A673 (cell line): Measurements from ENCODE around the gene BTBD6. TPM values are rescaled to one million over a fixed set of nuclear protein-coding genes. Genes with fewer than 3 reads are reported as not detected.

ENCODE experiments used
- BruUV-seq: library from RNA; stranded (reverse); fragments of 400-500 nt; replicated peaks from 2 replicates; lab custom pipeline; 2021; lab: Mats Ljungman, UMichigan
- CTCF ChIA-PET: fragments of 300-600 bp; sonication (Branson Sonifier 250); formaldehyde crosslinking; loops from one replicate; lab custom pipeline; 2022; ENCODE audit warnings: antibody characterized with exemption; lab: Charles Lee
- POLR2A ChIA-PET: fragments of 300-600 bp; sonication (Branson Sonifier 250); formaldehyde crosslinking; loops from one replicate; lab custom pipeline; 2022; ENCODE audit warnings: antibody characterized with exemption; ENCODE audit not compliant: low non-redundant PET; lab: Charles Lee
- DNase-seq: peaks from one replicate; pipeline ENCODE4 v3.0.0-alpha.2; 2015; ENCODE audit warnings: low spot score
- H3K27ac ChIP-seq: fragments of 200-600 bp; sonication (generic); 2 replicates; pipeline ENCODE4 v1.5.1; 2016; ENCODE audit warnings: mixed run types, low read depth, mild to moderate bottlenecking, mixed read lengths, antibody characterized with exemption, low read length; ENCODE audit not compliant: poor library complexity, severe bottlenecking
- H3K27me3 ChIP-seq: fragments of 200-600 bp; sonication (generic); replicated peaks from 2 replicates; pipeline ENCODE4 v1.6.1; 2017; ENCODE audit warnings: mixed run types, low read depth, mild to moderate bottlenecking, mixed read lengths, antibody characterized with exemption, low read length; ENCODE audit not compliant: insufficient read depth, poor library complexity
- H3K36me3 ChIP-seq: fragments of 200-600 bp; sonication (generic); 2 replicates; pipeline ENCODE4 v1.6.1; 2016; ENCODE audit warnings: mixed run types, mild to moderate bottlenecking, mixed read lengths, antibody characterized with exemption, low read length; ENCODE audit not compliant: insufficient read depth, poor library complexity, severe bottlenecking
- H3K4me1 ChIP-seq: fragments of 200-600 bp; sonication (generic); 2 replicates; pipeline ENCODE4 v1.6.1; 2017; ENCODE audit warnings: mixed run types, mild to moderate bottlenecking, mixed read lengths, antibody characterized with exemption, low read length; ENCODE audit not compliant: insufficient read depth, poor library complexity, severe bottlenecking
- H3K4me3 ChIP-seq: fragments of 200-600 bp; sonication (generic); 2 replicates; pipeline ENCODE4 v1.5.1; 2016; ENCODE audit warnings: low read depth, mixed run types, mild to moderate bottlenecking, mixed read lengths, low read length; ENCODE audit not compliant: poor library complexity, severe bottlenecking
- H3K9me3 ChIP-seq: fragments of 200-600 bp; sonication (generic); 2 replicates; pipeline ENCODE4 v1.6.1; 2016; ENCODE audit warnings: mixed run types, low read depth, mild to moderate bottlenecking, mixed read lengths, antibody characterized with exemption, low read length; ENCODE audit not compliant: poor library complexity, severe bottlenecking
- CTCF ChIP-seq: fragments of 300-800, 200-600 bp; sonication (generic); conservative IDR thresholded peaks from 2 replicates; pipeline ENCODE4 v1.5.1; 2017; ENCODE audit warnings: low read depth, mild to moderate bottlenecking, antibody characterized with exemption, low read length, moderate library complexity, mixed read lengths
- EZH2 ChIP-seq: fragments of 200-600 bp; sonication (generic); IDR thresholded peaks from 2 replicates; pipeline ENCODE4 v1.6.1; 2017; ENCODE audit warnings: borderline replicate concordance, low read depth, mild to moderate bottlenecking, mixed read lengths, antibody characterized with exemption, low read length; ENCODE audit not compliant: poor library complexity, severe bottlenecking
- intact Hi-C: fragments of 100-400 bp; cut with micrococcal nuclease; formaldehyde crosslinking; loops from one replicate; pipeline ENCODE4 v1.10.0; 2022; ENCODE audit not compliant: unreplicated experiment
- total RNA-seq: library from RNA; stranded (reverse); gene quantifications from 2 replicates; pipeline ENCODE4 v1.2.3, GENCODE V29; 2021

Gene BTBD6
- total RNA-seq, 1 experiment from 2014 or later: 39.9 TPM

DNA sequence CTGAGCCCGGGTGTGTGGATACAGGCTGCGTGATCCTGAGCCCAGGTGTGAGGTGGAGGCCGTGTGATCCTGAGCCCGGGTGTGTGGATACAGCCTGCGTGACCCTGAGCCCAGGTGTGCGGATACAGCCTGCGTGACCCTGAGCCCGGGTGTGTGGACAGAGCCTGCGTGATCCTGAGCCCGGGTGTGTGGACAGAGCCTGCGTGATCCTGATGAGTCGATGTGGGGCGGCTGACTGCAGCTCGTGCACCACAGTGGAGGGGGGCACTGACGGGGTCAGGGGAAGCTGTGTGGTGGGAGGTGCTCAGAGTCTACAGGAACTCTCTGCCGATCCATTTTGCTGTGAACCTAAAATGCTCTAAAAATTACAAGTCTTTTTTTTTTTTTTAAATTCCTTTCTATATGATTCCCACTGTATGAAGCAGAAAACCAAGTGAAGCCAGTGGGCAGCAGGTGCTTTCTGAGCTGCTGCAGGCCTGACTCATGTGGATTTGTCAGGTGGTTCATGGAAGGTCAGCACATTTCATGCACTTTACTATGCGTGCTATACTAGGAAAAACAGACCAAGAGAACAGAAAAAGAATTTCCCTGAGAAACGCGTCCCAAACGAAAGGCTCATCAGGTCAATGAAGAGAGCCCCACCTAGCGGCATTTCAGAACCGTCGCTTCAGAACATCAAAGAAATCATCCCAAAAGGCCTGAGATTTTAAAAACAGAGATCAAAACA lies 33.2 kb downstream of the BTBD6 start:
- Histone ChIP-seq H3K27ac (no peak overlapping the region), H3K4me3 (no peak overlapping the region), H3K27me3 (no peaks in the 10 kb centered on the region), H3K36me3 (no peaks in the 10 kb centered on the region), H3K4me1 (no peaks in the 10 kb centered on the region), H3K9me3 (no peaks in the 10 kb centered on the region)
- no TSS peak for BruUV-seq
- peak; percentile 73 for DNase-seq
- no peak for TF ChIP-seq EZH2
- peak; percentile 83 for TF ChIP-seq CTCF
- CTCF ChIA-PET: no interaction called here
- POLR2A ChIA-PET: no interaction called here
- intact Hi-C loops: loop anchor here (2.0 to 5.0 kb wide), 2 partner anchors 79 to 189 kb away; no protein-coding TSS in a partner anchor

DNA sequence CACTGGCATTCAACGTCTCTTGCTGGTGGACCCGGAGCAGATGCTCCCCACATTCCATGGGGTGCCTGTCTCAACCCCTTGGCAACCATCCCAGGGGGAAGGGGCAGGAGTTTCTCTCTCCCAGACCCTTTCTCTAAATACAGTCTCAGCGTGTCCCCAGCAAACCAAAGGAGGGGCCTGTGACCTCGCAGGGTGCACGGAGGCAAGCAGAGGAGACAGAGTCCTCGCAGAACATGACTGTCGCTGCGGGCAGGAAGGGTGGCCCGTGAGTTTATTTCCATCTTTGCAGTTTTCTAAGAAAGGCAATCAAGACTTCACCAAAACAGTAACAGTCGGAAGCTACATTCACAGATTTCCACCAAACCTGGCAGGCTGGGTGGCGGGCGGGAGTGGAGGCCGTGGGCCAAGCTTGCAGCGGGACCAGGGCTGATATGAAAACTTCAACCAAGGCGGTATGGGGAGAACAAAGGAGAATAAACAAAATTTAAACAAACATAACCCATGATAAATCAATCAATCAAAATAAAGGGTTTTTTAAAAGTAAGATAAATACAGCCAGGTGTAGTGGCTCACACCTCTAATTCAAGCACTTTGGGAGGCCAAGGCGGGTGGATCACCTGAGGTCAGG lies 33.9 kb downstream of the BTBD6 start:
- no TSS peak for BruUV-seq
- intact Hi-C loops: loop anchor here (5.0 kb wide), 1 partner anchor 190 kb away; no protein-coding TSS in a partner anchor
- Histone ChIP-seq H3K4me1 (no peaks in the 10 kb centered on the region), H3K27ac (no peak overlapping the region), H3K9me3 (no peaks in the 10 kb centered on the region), H3K4me3 (no peak overlapping the region), H3K36me3 (no peaks in the 10 kb centered on the region), H3K27me3 (no peaks in the 10 kb centered on the region)
- CTCF ChIA-PET: interaction anchor here (0.6 kb wide), 1 partner anchor 32 kb away, joined by 3 read pairs; the partner anchor contains the start of gene PACS2
- no peak; the same call in 1 of the 2 replicates for TF ChIP-seq CTCF
- TF ChIP-seq EZH2: no peak
- POLR2A ChIA-PET: no interaction called here
- DNase-seq: no peak

DNA sequence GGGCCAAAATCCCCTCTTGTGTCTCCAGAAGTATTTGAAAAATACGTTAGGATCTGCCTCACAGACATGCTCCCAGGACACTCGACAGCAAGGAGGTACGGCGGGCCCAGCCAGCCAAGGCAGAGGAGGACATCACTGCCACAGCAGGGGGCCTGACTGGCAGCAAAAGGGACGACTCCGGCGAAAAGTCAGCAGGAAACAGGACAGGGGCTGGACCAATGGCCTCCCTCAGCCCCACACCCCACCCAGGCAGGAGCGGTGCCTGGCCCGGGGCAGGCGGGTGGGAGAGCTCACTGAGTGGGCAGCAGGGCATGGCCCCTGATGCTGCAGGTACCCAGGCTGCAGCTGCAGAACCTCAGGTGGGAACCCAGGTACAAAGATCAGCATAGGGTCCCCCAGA lies 34.7 kb downstream of the BTBD6 start:
- ChIA-PET POLR2A (interaction anchor here (0.6 kb wide), 1 partner anchor 352 kb away, joined by 9 read pairs; no protein-coding TSS in a partner anchor), CTCF (no interaction called here)
- TF ChIP-seq CTCF (no peak), EZH2 (no peak)

More for the DNA sequence above, 34.7 kb downstream of the BTBD6 start:
- Histone ChIP-seq H3K36me3 (no peaks in the 10 kb centered on the region), H3K27me3 (no peaks in the 10 kb centered on the region), H3K4me3 (no peak overlapping the region), H3K4me1 (no peaks in the 10 kb centered on the region), H3K9me3 (no peaks in the 10 kb centered on the region), H3K27ac (no peak overlapping the region)
- intact Hi-C loops: loop anchor here (5.0 kb wide), 1 partner anchor 191 kb away; no protein-coding TSS in a partner anchor
- BruUV-seq: no TSS peak
- no peak for DNase-seq
